ENCODE data around the gene FCHSD2. TPM values are rescaled to one million over a fixed set of nuclear protein-coding genes. Genes with fewer than 3 reads are reported as not detected.

The FCHSD2 gene
- total and polyA plus RNA-seq, 2 of the 8 experiments (the other 6 are each of a cell fraction or from before 2014, with no cell fraction given) = 4.1 to 7.8 TPM

GRCh38 chr11:72924568-72925190 is 217.4 kb downstream of the FCHSD2 start:
- FAIRE-seq (no peak), DNase-seq (ENCODE audit: low read depth in 1 of 2, low spot score in 2 of 2) (no peak)
- H3K36me3 ChIP-seq (ENCODE audit: control insufficient read depth in 2 of 4, insufficient read depth in 4 of 4, low read length in 3 of 4) = no peaks in the 10 kb centered on the region
- H3K79me2 ChIP-seq (ENCODE audit: control insufficient read depth in 1 of 2, insufficient read depth in 2 of 2, low read length in 2 of 2) = no peaks in the 10 kb centered on the region
- H4K91ac ChIP-seq (replicated peaks; ENCODE audit: insufficient read length, low read length) = no peak overlapping the region
- no peak overlapping the region for H3K27ac ChIP-seq (ENCODE audit: low read depth, low read length)
- no peak overlapping the region for H2AFZ ChIP-seq (ENCODE audit: low read length)
- no peak overlapping the region for H2AK5ac ChIP-seq (ENCODE audit: low read depth, low read length)
- no peak overlapping the region for H4K8ac ChIP-seq (ENCODE audit: extremely low read depth, insufficient read depth, low read length)
- no peaks in the 10 kb centered on the region for H3K27me3 ChIP-seq (replicated peaks in 1 of 4; ENCODE audit: control insufficient read depth in 3 of 4, extremely low read depth in 1 of 4, insufficient read depth in 3 of 4, low read length in 3 of 4)
- H3K4me2 ChIP-seq (ENCODE audit: insufficient read depth in 1 of 2, low read depth in 2 of 2, low read length in 2 of 2) = no peak overlapping the region
- H4K5ac ChIP-seq (ENCODE audit: insufficient read length, low read depth, low read length) = no peak overlapping the region
- no peak overlapping the region for H2BK20ac ChIP-seq (ENCODE audit: low read length)
- no peak overlapping the region for H3K4me3 ChIP-seq (ENCODE audit: extremely low read depth in 1 of 4, insufficient read depth in 2 of 4, low read depth in 3 of 4, low read length in 4 of 4)
- H3K56ac ChIP-seq (replicated peaks; ENCODE audit: insufficient read length, low read depth, low read length) = no peak overlapping the region
- H3K79me1 ChIP-seq (ENCODE audit: low read depth, low read length) = no peaks in the 10 kb centered on the region
- H2BK120ac ChIP-seq (replicated peaks; ENCODE audit: low read depth, low read length) = no peak overlapping the region
- H4K20me1 ChIP-seq (replicated peaks in 1 of 2; ENCODE audit: control insufficient read depth in 1 of 2, insufficient read depth in 2 of 2, low read length in 2 of 2) = no peaks in the 10 kb centered on the region
- H2BK5ac ChIP-seq (ENCODE audit: low read depth, low read length) = no peak overlapping the region
- H2BK12ac ChIP-seq (ENCODE audit: low read depth, low read length) = no peak overlapping the region
- no peak overlapping the region for H3K18ac ChIP-seq (ENCODE audit: extremely low read depth, low read length)
- H3K14ac ChIP-seq (ENCODE audit: insufficient read length) = no peak overlapping the region
- H3K9ac ChIP-seq (replicated peaks in 1 of 4; ENCODE audit: extremely low read depth in 1 of 4, low read depth in 3 of 4, low read length in 3 of 4) = no peak overlapping the region
- H3K23me2 ChIP-seq (ENCODE audit: low read depth, low read length) = no peaks in the 10 kb centered on the region
- no peak overlapping the region for H3K23ac ChIP-seq (ENCODE audit: insufficient read length)
- no peak overlapping the region for H2BK15ac ChIP-seq (ENCODE audit: low read length)
- ChIA-PET CTCF (ENCODE audit: partially characterized antibody) (interaction anchor here (0.6 to 4.1 kb wide), 8 partner anchors 20 to 985 kb away, joined by 3 to 22 read pairs (median 3); no protein-coding TSS in a partner anchor), POLR2A (ENCODE audit: partially characterized antibody) (no interaction called here)
- H3K4ac ChIP-seq (replicated peaks; ENCODE audit: insufficient read length, low read depth, low read length) = no peak overlapping the region
- no peaks in the 10 kb centered on the region for H3K4me1 ChIP-seq (replicated peaks in 1 of 4; ENCODE audit: control insufficient read depth in 3 of 4, insufficient read depth in 4 of 4, low read length in 3 of 4)
- WGBS, 2 experiments (ENCODE audit: extremely low coverage in 1 of 2, insufficient coverage in 1 of 2, insufficient read length in 1 of 2, insufficient replicate concordance in 2 of 2, low coverage in 1 of 2, low lambda C conversion rate in 2 of 2, missing lambda C conversion rate in 1 of 2) = 89% methylated on average over 1 of the region's 1 CpG; no CpG with 5 or more reads in 1 of the 2 experiments
- no peaks in the 10 kb centered on the region for H3K9me3 ChIP-seq (ENCODE audit: insufficient read depth in 2 of 2, low read depth in 1 of 2, low read length in 1 of 2)
- TF ChIP-seq RAD21 (IDR thresholded peaks at IDR 0.05 in 1 of 2, conservative IDR thresholded peaks at IDR 0.05 in 1 of 2; ENCODE audit: low read depth in 2 of 2, low read length in 2 of 2) (peak; percentile 29 to 37; a peak in 3 of 4 replicates), KDM1A (IDR thresholded peaks at IDR 0.05; ENCODE audit: borderline replicate concordance, low read length) (no peak), CHD1 (IDR thresholded peaks at IDR 0.05; ENCODE audit: low read depth, low read length) (no peak), BRCA1 (IDR thresholded peaks at IDR 0.05; ENCODE audit: low read depth, low read length) (no peak), ATF3 (IDR thresholded peaks at IDR 0.05; ENCODE audit: insufficient read depth, low read depth, low read length) (no peak)
- TF ChIP-seq, protein P1, sequence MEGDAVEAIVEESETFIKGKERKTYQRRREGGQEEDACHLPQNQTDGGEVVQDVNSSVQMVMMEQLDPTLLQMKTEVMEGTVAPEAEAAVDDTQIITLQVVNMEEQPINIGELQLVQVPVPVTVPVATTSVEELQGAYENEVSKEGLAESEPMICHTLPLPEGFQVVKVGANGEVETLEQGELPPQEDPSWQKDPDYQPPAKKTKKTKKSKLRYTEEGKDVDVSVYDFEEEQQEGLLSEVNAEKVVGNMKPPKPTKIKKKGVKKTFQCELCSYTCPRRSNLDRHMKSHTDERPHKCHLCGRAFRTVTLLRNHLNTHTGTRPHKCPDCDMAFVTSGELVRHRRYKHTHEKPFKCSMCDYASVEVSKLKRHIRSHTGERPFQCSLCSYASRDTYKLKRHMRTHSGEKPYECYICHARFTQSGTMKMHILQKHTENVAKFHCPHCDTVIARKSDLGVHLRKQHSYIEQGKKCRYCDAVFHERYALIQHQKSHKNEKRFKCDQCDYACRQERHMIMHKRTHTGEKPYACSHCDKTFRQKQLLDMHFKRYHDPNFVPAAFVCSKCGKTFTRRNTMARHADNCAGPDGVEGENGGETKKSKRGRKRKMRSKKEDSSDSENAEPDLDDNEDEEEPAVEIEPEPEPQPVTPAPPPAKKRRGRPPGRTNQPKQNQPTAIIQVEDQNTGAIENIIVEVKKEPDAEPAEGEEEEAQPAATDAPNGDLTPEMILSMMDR (IDR thresholded peaks at IDR 0.05; ENCODE audit: control extremely low read depth in 1 of 3, insufficient read depth in 1 of 3, low read depth in 1 of 3, low read length in 3 of 3) = peak in 1 of 3 experiments; percentile 29; a peak in 1 of 4 replicates
